Measurements from ENCODE around the gene OR8A1.

OR8A1 gene

GRCh38 chr11:124569697-124570096 lies at the start of gene OR8A1:
Gene OR8A1 (plus strand): TSS chr11:124569997. CDS start chr11:124570120, 123 bp downstream.
- DNase-seq (ENCODE audit: low read depth, low spot score) = no peak

GRCh38 chr11:124520550-124520854 lies 49.3 kb upstream of the OR8A1 start:
- DNase-seq (ENCODE audit: low read depth, low spot score) = no peak

GRCh38 chr11:124533626-124534025 lies 36.2 kb upstream of the OR8A1 start:
- DNase-seq (ENCODE audit: low read depth, low spot score) = no peak

- no peak for DNase-seq (ENCODE audit: low read depth, low spot score)
Observed at GRCh38 chr11:124534051-124534450, 35.7 kb upstream of the OR8A1 start.

GRCh38 chr11:124535552-124536232 lies 34.1 kb upstream of the OR8A1 start:
- DNase-seq (ENCODE audit: low read depth, low spot score) = no peak

- peak; percentile 81 for DNase-seq (ENCODE audit: low read depth, low spot score)
Observed at GRCh38 chr11:124536520-124536919, 33.3 kb upstream of the OR8A1 start.

GRCh38 chr11:124538019-124538418 lies 31.8 kb upstream of the OR8A1 start:
- no peak for DNase-seq (ENCODE audit: low read depth, low spot score)

- no peak for DNase-seq (ENCODE audit: low read depth, low spot score)
Observed at GRCh38 chr11:124541204-124541603, 28.6 kb upstream of the OR8A1 start.

- DNase-seq (ENCODE audit: low read depth, low spot score) = no peak
Observed at GRCh38 chr11:124543145-124543544, 26.7 kb upstream of the OR8A1 start.

- no peak for DNase-seq (ENCODE audit: low read depth, low spot score)
Observed at GRCh38 chr11:124543554-124543953, 26.2 kb upstream of the OR8A1 start, which contains the start of gene OR8B12. Gene OR8B12 (minus strand): TSS chr11:124543654. CDS start chr11:124543654, 0 bp downstream.

GRCh38 chr11:124551189-124551588 lies 18.6 kb upstream of the OR8A1 start:
- no peak for DNase-seq (ENCODE audit: low read depth, low spot score)

GRCh38 chr11:124551987-124552386 lies 17.8 kb upstream of the OR8A1 start:
- DNase-seq (ENCODE audit: low read depth, low spot score) = no peak

GRCh38 chr11:124556828-124557227 lies 13.0 kb upstream of the OR8A1 start:
- no peak for DNase-seq (ENCODE audit: low read depth, low spot score)

- no peak for DNase-seq (ENCODE audit: low read depth, low spot score)
Observed at GRCh38 chr11:124570160-124570559, 363 bp downstream of the OR8A1 start.

GRCh38 chr11:124577716-124578427 lies 8.1 kb downstream of the OR8A1 start:
- no peak for DNase-seq (ENCODE audit: low read depth, low spot score)

- no peak for DNase-seq (ENCODE audit: low read depth, low spot score)
Observed at GRCh38 chr11:124578761-124579160, 9.0 kb downstream of the OR8A1 start.

- no peak for DNase-seq (ENCODE audit: low read depth, low spot score)
Observed at GRCh38 chr11:124581817-124582216, 12.0 kb downstream of the OR8A1 start.

- DNase-seq (ENCODE audit: low read depth, low spot score) = no peak
Observed at GRCh38 chr11:124582565-124582964, 12.8 kb downstream of the OR8A1 start.

- DNase-seq (ENCODE audit: low read depth, low spot score) = no peak
Observed at GRCh38 chr11:124583781-124584180, 14.0 kb downstream of the OR8A1 start.

GRCh38 chr11:124584681-124585372 lies 15.0 kb downstream of the OR8A1 start:
- DNase-seq (ENCODE audit: low read depth, low spot score) = no peak

GRCh38 chr11:124586238-124586860 lies 16.6 kb downstream of the OR8A1 start:
- peak; percentile 59 for DNase-seq (ENCODE audit: low read depth, low spot score)

GRCh38 chr11:124591430-124591829 lies 21.6 kb downstream of the OR8A1 start:
- no peak for DNase-seq (ENCODE audit: low read depth, low spot score)
